ENCODE results near the gene MXD3. TPM values are rescaled to one million over a fixed set of nuclear protein-coding genes. Genes with fewer than 3 reads are reported as not detected.

Gene MXD3
- total and polyA plus RNA-seq, 2 of the 4 experiments (the other 2 are of a cell fraction), result 7.3 to 12.9 TPM

- no peak for TF ChIP-seq FOS (IDR thresholded peaks at IDR 0.05; ENCODE audit: low read depth, low read length)
Observed at GRCh38 chr5:177311392-177311722, 341 bp downstream of the MXD3 start (continued).

- WGBS, 2 experiments (ENCODE audit: extremely low coverage in 2 of 2, insufficient read length in 1 of 2), result 24% methylated on average over 9 of the region's 20 CpGs; no CpG with 5 or more reads in 1 of the 2 experiments
- DNase-seq (peak; percentile 18), ATAC-seq (ENCODE audit: low read depth) (no peak)
- H2AK5ac ChIP-seq (ENCODE audit: low read depth, low read length), result no peak overlapping the region
- intact Hi-C loops (cut with micrococcal nuclease), result loop anchor here (2.0 kb wide), 2 partner anchors 146 to 190 kb away; no protein-coding TSS in a partner anchor
- no peak overlapping the region for H2BK15ac ChIP-seq (ENCODE audit: low read depth, low read length)
- H3K36me3 ChIP-seq (ENCODE audit: control insufficient read depth, insufficient read depth, low read length), result peaks cover 15% of the 10 kb centered on the region
- CTCF ChIA-PET, result interaction anchor here (0.5 to 1.5 kb wide), 4 partner anchors 13 to 239 kb away, joined by 3 to 8 read pairs (median 4); no protein-coding TSS in a partner anchor
- no peak overlapping the region for H2BK20ac ChIP-seq (ENCODE audit: low read depth, low read length)
- H4K5ac ChIP-seq (ENCODE audit: low read depth, low read length), result no peak overlapping the region
- H3K4me2 ChIP-seq (ENCODE audit: low read depth, low read length), result peak overlapping the region; percentile 48
- no peaks in the 10 kb centered on the region for H3K9me3 ChIP-seq (ENCODE audit: control insufficient read depth, insufficient read depth, low read length)
- no peaks in the 10 kb centered on the region for H3K27me3 ChIP-seq (ENCODE audit: control insufficient read depth, insufficient read depth, low read length)
- H3K9ac ChIP-seq (ENCODE audit: low read depth, low read length), result peak overlapping the region; percentile 25; the same call in 1 of the 2 replicates
- H3K23ac ChIP-seq (ENCODE audit: low read depth, low read length), result no peak overlapping the region
- H3K56ac ChIP-seq (ENCODE audit: extremely low read depth, insufficient read depth, low read length), result no peak overlapping the region
- H2AK9ac ChIP-seq (replicated peaks; ENCODE audit: low read depth, low read length, poor library complexity), result peak overlapping the region; percentile 73
- no peak overlapping the region for H4K8ac ChIP-seq (ENCODE audit: low read depth in 2 of 2, low read length in 2 of 2)
- no TSS peak for BruUV-seq (replicated peaks)
- H3K4me3 ChIP-seq (ENCODE audit: insufficient read depth, low read depth, low read length), result peak overlapping the region; percentile 29; the same call in 1 of the 2 replicates
- H3K4me1 ChIP-seq (ENCODE audit: control insufficient read depth, insufficient read depth, low read length), result peaks cover 7% of the 10 kb centered on the region; the same call in 1 of the 2 replicates
- no peak overlapping the region; the same call in 1 of the 2 replicates for H3K27ac ChIP-seq (ENCODE audit: insufficient read depth, low read length)
- H2BK120ac ChIP-seq (ENCODE audit: low read depth, low read length), result no peak overlapping the region
- peaks cover 32% of the 10 kb centered on the region for H4K20me1 ChIP-seq (ENCODE audit: insufficient read depth, low read length)
- in situ Hi-C loops (cut with MboI; ENCODE audit: low sequenced_read_pairs), result loop anchor here (5.0 kb wide), 1 partner anchor 136 kb away; the partner anchor contains the start of gene PRR7
- POLR2A ChIA-PET (ENCODE audit: unreplicated experiment), result no interaction called here
- 0 out of 2 replicates have a peak, but pooled peaks cover 2% of the 10 kb centered on the region for H3K9me1 ChIP-seq (ENCODE audit: insufficient read depth, low read length)
- H2BK5ac ChIP-seq (ENCODE audit: low read depth, low read length, poor library complexity, severe bottlenecking), result no peak overlapping the region
- no peak overlapping the region for H3K18ac ChIP-seq (ENCODE audit: low read depth, low read length)
- TF ChIP-seq CEBPB (IDR thresholded peaks at IDR 0.05; ENCODE audit: low read depth, low read length) (no peak), CTCF (conservative IDR thresholded peaks at IDR 0.05; ENCODE audit: low read depth, low read length) (no peak), RCOR1 (IDR thresholded peaks at IDR 0.05; ENCODE audit: insufficient replicate concordance, low read length) (no peak), BHLHE40 (IDR thresholded peaks at IDR 0.05; ENCODE audit: low read depth, low read length) (no peak), POLR2A (IDR thresholded peaks at IDR 0.05; ENCODE audit: low read depth, low read length) (no peak), RFX5 (IDR thresholded peaks at IDR 0.05; ENCODE audit: low read depth, low read length) (no peak), ELK1 (IDR thresholded peaks at IDR 0.05; ENCODE audit: borderline replicate concordance, low read depth, low read length) (no peak), RAD21 (IDR thresholded peaks at IDR 0.05; ENCODE audit: low read length) (no peak)
- dilution Hi-C loops (cut with HindIII; ENCODE audit: low sequenced_read_pairs, unreplicated experiment), result no loop called here
- peak overlapping the region; percentile 58 for H2AFZ ChIP-seq (replicated peaks; ENCODE audit: low read length, poor library complexity)
- H3K4ac ChIP-seq (ENCODE audit: low read depth, low read length), result no peak overlapping the region
- no peak overlapping the region for H4K91ac ChIP-seq (ENCODE audit: insufficient read depth, low read depth, low read length)
- peaks cover 9 to 57% of the 10 kb centered on the region in 2 experiments; a peak in 3 of 4 replicates for H3K79me1 ChIP-seq (ENCODE audit: low read depth in 1 of 2, low read length in 2 of 2)
- H3K14ac ChIP-seq (replicated peaks; ENCODE audit: low read depth, low read length), result no peak overlapping the region
Observed at GRCh38 chr5:177310757-177311391, 824 bp downstream of the MXD3 start.
